Fibroblast of the conjunctiva (primary cell): ENCODE measurements around the gene UCN2.
"Not testable (repeated sequence)": the region's sequence is repeated elsewhere in the genome, so short reads cannot be mapped to it uniquely, and the experiment has no call there.

Source experiments
- DNase-seq: peaks from one replicate; pipeline ENCODE4 v3.0.0-alpha.2; 2010; ENCODE audit warnings: low read depth

The UCN2 gene

GRCh38 chr3:48561045-48561736, 2.4 kb downstream of the UCN2 start:
- DNase-seq: no peak

- no peak for DNase-seq
Measured at GRCh38 chr3:48560648-48561018, 2.9 kb downstream of the UCN2 start.

- DNase-seq: no peak
Measured at GRCh38 chr3:48558493-48559134, 5.0 kb downstream of the UCN2 start.

GRCh38 chr3:48556796-48557626, 6.6 kb downstream of the UCN2 start, which contains the start of gene PFKFB4:
Gene PFKFB4, minus strand, starts transcription at chr3:48556803. Its CDS starts 26 bp downstream, at chr3:48556777.
- peak; percentile 100 for DNase-seq

GRCh38 chr3:48555949-48556795, 7.4 kb downstream of the UCN2 start:
- no peak for DNase-seq

GRCh38 chr3:48555231-48555948, 8.2 kb downstream of the UCN2 start:
- no peak for DNase-seq

GRCh38 chr3:48553886-48554845, 9.4 kb downstream of the UCN2 start:
- DNase-seq: no peak

GRCh38 chr3:48553361-48553760, 10.2 kb downstream of the UCN2 start:
- DNase-seq: no peak

GRCh38 chr3:48552111-48552951, 11.2 kb downstream of the UCN2 start:
- no peak for DNase-seq

GRCh38 chr3:48551651-48552050, 11.9 kb downstream of the UCN2 start:
- DNase-seq: not testable (repeated sequence)

GRCh38 chr3:48548729-48549705, 14.6 kb downstream of the UCN2 start:
- peak; percentile 57 for DNase-seq

- no peak for DNase-seq
Measured at GRCh38 chr3:48548126-48548525, 15.5 kb downstream of the UCN2 start.

- no peak for DNase-seq
Measured at GRCh38 chr3:48546203-48546829, 17.3 kb downstream of the UCN2 start.

GRCh38 chr3:48544141-48544540, 19.4 kb downstream of the UCN2 start:
- no peak for DNase-seq

- no peak for DNase-seq
Measured at GRCh38 chr3:48543271-48543866, 20.2 kb downstream of the UCN2 start.

GRCh38 chr3:48538451-48538850, 25.1 kb downstream of the UCN2 start:
- no peak for DNase-seq

GRCh38 chr3:48536785-48537184, 26.8 kb downstream of the UCN2 start:
- no peak for DNase-seq
